ENCODE results near the gene CD101. TPM values are rescaled to one million over a fixed set of nuclear protein-coding genes. Genes with fewer than 3 reads are reported as not detected.

Gene CD101
- total and polyA plus RNA-seq, 2 of the 8 experiments (the other 6 are each of a cell fraction or from before 2014, with no cell fraction given) = 1.1 to 1.2 TPM

- H3K4me1 ChIP-seq (replicated peaks in 1 of 4; ENCODE audit: control insufficient read depth in 3 of 4, insufficient read depth in 4 of 4, low read length in 3 of 4) = 0 out of 7 replicates have a peak, but pooled peaks cover 0 to under 1% (median 0%) of the 10 kb centered on the region in 4 experiments
- no peak overlapping the region for H4K5ac ChIP-seq (ENCODE audit: insufficient read length, low read depth, low read length)
- no peak overlapping the region for H4K91ac ChIP-seq (replicated peaks; ENCODE audit: insufficient read length, low read length)
- H2BK20ac ChIP-seq (ENCODE audit: low read length) = no peak overlapping the region
- POLR2A ChIA-PET (ENCODE audit: partially characterized antibody) = no interaction called here
- H3K4me2 ChIP-seq (ENCODE audit: insufficient read depth in 1 of 2, low read depth in 2 of 2, low read length in 2 of 2) = no peak overlapping the region
- no peaks in the 10 kb centered on the region for H3K79me2 ChIP-seq (ENCODE audit: control insufficient read depth in 1 of 2, insufficient read depth in 2 of 2, low read length in 2 of 2)
- FAIRE-seq (no peak), DNase-seq (ENCODE audit: low read depth in 1 of 2, low spot score in 2 of 2) (no peak)
- H2BK5ac ChIP-seq (ENCODE audit: low read depth, low read length) = no peak overlapping the region
- H3K23ac ChIP-seq (ENCODE audit: insufficient read length) = no peak overlapping the region
- H3K27ac ChIP-seq (ENCODE audit: low read depth, low read length) = no peak overlapping the region
- CTCF ChIA-PET (ENCODE audit: partially characterized antibody) = interaction anchor here (1.0 kb wide), 1 partner anchor 45 kb away, joined by 3 read pairs; the partner anchor contains the start of gene TTF2
- no peak overlapping the region for H4K8ac ChIP-seq (ENCODE audit: extremely low read depth, insufficient read depth, low read length)
- H3K36me3 ChIP-seq (ENCODE audit: control insufficient read depth in 2 of 4, insufficient read depth in 4 of 4, low read length in 3 of 4) = no peaks in the 10 kb centered on the region
- 88% methylated on average over 3 of the region's 3 CpGs; no CpG with 5 or more reads in 1 of the 2 experiments for WGBS, 2 experiments (ENCODE audit: extremely low coverage in 1 of 2, insufficient coverage in 1 of 2, insufficient read length in 1 of 2, insufficient replicate concordance in 2 of 2, low coverage in 1 of 2, low lambda C conversion rate in 2 of 2, missing lambda C conversion rate in 1 of 2)
- no peak overlapping the region for H2BK12ac ChIP-seq (ENCODE audit: low read depth, low read length)
- no peaks in the 10 kb centered on the region for H4K20me1 ChIP-seq (replicated peaks in 1 of 2; ENCODE audit: control insufficient read depth in 1 of 2, insufficient read depth in 2 of 2, low read length in 2 of 2)
- no peaks in the 10 kb centered on the region for H3K23me2 ChIP-seq (ENCODE audit: low read depth, low read length)
- no peak overlapping the region for H3K14ac ChIP-seq (ENCODE audit: insufficient read length)
- H3K9ac ChIP-seq (replicated peaks in 1 of 4; ENCODE audit: extremely low read depth in 1 of 4, low read depth in 3 of 4, low read length in 3 of 4) = no peak overlapping the region
- no peak overlapping the region for H2AK5ac ChIP-seq (ENCODE audit: low read depth, low read length)
- H3K4me3 ChIP-seq (ENCODE audit: extremely low read depth in 1 of 4, insufficient read depth in 2 of 4, low read depth in 3 of 4, low read length in 4 of 4) = no peak overlapping the region
- H3K79me1 ChIP-seq (ENCODE audit: low read depth, low read length) = no peaks in the 10 kb centered on the region
- H2AFZ ChIP-seq (ENCODE audit: low read length) = no peak overlapping the region
- H3K18ac ChIP-seq (ENCODE audit: extremely low read depth, low read length) = no peak overlapping the region
- no peaks in the 10 kb centered on the region for H3K9me3 ChIP-seq (ENCODE audit: insufficient read depth in 2 of 2, low read depth in 1 of 2, low read length in 1 of 2)
- no peak overlapping the region for H2BK15ac ChIP-seq (ENCODE audit: low read length)
- H3K27me3 ChIP-seq (replicated peaks in 1 of 4; ENCODE audit: control insufficient read depth in 3 of 4, extremely low read depth in 1 of 4, insufficient read depth in 3 of 4, low read length in 3 of 4) = no peaks in the 10 kb centered on the region
- H3K56ac ChIP-seq (replicated peaks; ENCODE audit: insufficient read length, low read depth, low read length) = no peak overlapping the region
- TF ChIP-seq TEAD4 (IDR thresholded peaks at IDR 0.05; ENCODE audit: low read depth, low read length) (no peak), CHD2 (IDR thresholded peaks at IDR 0.05; ENCODE audit: low read length) (no peak), BACH1 (IDR thresholded peaks at IDR 0.05; ENCODE audit: low read length) (no peak), BCL11A (IDR thresholded peaks at IDR 0.05; ENCODE audit: low read depth in 2 of 2, low read length in 2 of 2) (no peak), NRF1 (IDR thresholded peaks at IDR 0.05; ENCODE audit: low read depth, low read length) (no peak), ATF2 (IDR thresholded peaks at IDR 0.05; ENCODE audit: low read length) (no peak), KDM1A (IDR thresholded peaks at IDR 0.05; ENCODE audit: borderline replicate concordance, low read length) (no peak), CEBPB (IDR thresholded peaks at IDR 0.05; ENCODE audit: low read depth, low read length) (no peak), SP4 (IDR thresholded peaks at IDR 0.05; ENCODE audit: low read length) (no peak), FOSL1 (IDR thresholded peaks at IDR 0.05; ENCODE audit: insufficient read depth, low read depth, low read length) (no peak), CBX8 (IDR thresholded peaks at IDR 0.05; ENCODE audit: borderline replicate concordance, low read depth, low read length) (no peak), RXRA (IDR thresholded peaks at IDR 0.05; ENCODE audit: insufficient read depth, low read depth, low read length) (no peak), EGR1 (IDR thresholded peaks at IDR 0.05; ENCODE audit: borderline replicate concordance, low read depth, low read length) (no peak)
- no peak overlapping the region for H3K4ac ChIP-seq (replicated peaks; ENCODE audit: insufficient read length, low read depth, low read length)
- H2BK120ac ChIP-seq (replicated peaks; ENCODE audit: low read depth, low read length) = no peak overlapping the region
Measured at GRCh38 chr1:117015724-117016123, 14.2 kb downstream of the CD101 start.
